B cell (primary cell): Measurements from ENCODE around the gene KCNG4.

Source experiments
- CTCF ChIP-seq: fragments of 200-600 bp; IDR thresholded peaks from one replicate; pipeline ENCODE4 v1.8.0; 2022; ENCODE audit warnings: antibody characterized with exemption, mild to moderate bottlenecking
- EZH2 ChIP-seq: IDR thresholded peaks from 2 replicates; pipeline ENCODE4 v1.6.1; 2012; ENCODE audit warnings: borderline replicate concordance, low read depth, mild to moderate bottlenecking, moderate library complexity, low read length; ENCODE audit not compliant: insufficient read depth, poor library complexity, severe bottlenecking

GRCh38 chr16:84270531-84270930 lies 30.7 kb upstream of the KCNG4 start:
- TF ChIP-seq CTCF (no peak), EZH2 (no peak)
